GM21528 (cell line): ENCODE results near the gene SEMA3D.

Experiments used
- ATAC-seq: cut with Tn5 transposase; IDR thresholded peaks from one replicate; pipeline ENCODE4 v1.9.1; 2021; ENCODE audit warnings: mild to moderate bottlenecking, moderate library complexity; ENCODE audit not compliant: unreplicated experiment, low FRiP score

Gene SEMA3D

DNA sequence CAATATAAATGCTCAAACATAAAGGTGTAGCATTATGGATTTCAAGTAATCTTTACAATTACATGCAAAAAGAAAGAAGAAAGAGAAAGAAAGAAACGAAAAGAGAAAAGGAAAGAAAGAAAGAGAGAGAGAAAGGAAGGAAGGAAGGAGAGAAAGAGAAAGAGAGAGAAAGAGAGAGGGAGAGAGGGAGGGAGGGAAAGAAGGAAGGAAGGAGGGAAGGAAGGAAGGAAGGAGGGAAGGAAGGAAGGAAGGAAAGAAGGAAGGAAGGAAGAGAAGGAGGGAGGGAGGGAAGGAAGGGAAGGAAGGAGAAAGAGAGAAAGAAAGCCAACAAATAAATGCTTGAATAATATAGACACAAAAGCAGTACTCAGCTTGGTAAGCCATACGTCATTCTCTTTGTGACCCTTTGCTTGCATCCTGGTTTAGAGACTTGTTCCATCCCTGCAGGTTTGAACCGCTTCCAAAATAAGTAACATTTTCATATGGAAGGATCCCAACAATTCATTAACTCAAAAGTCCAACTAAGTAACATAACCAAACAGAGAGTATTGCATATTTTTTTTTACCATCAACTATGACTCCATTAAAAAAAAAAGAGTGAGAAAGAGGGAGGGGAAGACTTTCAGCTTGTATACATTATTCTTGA, 95.8 kb downstream of the SEMA3D start:
- ATAC-seq: no peak

DNA sequence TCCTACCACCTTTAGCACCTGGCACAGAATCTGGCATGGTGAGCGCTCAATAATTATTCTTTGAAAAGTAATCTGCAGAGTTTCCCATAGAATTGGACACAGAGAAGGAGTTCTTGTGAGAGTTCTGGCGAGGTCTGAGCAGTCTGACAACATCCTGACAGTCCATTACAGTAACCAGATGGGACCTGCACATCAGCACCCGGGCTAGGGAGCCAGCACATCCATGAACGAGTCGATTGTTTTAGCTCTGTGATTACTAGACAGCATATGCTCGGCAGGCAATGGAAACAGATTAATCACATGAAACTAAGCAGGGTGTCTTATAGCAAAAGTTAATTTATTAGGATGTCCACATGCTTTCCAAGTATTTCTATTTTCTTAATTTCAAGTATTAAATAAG, 96.7 kb downstream of the SEMA3D start:
- no peak for ATAC-seq

GRCh38 chr7:85081846-85082245, 105.0 kb downstream of the SEMA3D start:
- no peak for ATAC-seq

DNA sequence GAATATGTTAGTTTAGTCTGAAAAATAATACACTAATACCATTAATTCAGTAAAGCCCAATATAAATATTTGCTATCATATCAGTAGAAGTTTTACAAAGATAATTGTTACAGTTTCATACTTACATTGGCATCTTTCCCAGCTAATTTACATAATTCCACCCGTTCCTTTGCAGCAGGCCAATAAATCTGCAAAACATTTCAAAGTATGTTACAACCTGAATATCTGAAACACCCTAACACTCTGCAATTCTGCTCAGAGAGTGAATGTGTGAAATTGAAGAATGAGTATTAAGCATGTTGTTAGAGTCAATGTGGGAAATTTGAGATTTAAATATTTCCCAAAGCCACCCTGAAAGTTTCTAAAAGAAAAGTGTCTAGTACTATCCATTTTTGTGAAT, 105.5 kb downstream of the SEMA3D start:
- no peak for ATAC-seq

GRCh38 chr7:85079434-85079833, 107.4 kb downstream of the SEMA3D start:
- no peak for ATAC-seq

DNA sequence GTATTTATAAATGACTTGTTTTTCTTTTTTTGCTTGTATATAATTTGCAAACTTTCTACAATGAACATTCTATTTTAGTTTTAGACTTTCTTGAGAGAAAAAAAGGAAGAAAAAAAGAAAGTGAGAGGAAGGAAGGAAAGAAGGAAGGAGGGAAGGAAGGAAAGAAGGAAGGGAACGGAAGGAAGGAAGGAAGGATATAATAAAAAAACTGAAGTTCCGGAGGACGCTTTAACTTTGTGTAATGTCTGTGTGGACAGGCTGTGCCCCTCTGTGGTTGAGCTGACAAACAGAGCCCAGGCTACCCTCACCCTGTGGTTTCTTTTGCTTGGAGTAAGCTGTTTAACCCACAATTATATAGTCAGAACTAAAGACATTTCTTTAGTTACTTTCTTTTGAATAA, 108.7 kb downstream of the SEMA3D start:
- ATAC-seq: no peak

DNA sequence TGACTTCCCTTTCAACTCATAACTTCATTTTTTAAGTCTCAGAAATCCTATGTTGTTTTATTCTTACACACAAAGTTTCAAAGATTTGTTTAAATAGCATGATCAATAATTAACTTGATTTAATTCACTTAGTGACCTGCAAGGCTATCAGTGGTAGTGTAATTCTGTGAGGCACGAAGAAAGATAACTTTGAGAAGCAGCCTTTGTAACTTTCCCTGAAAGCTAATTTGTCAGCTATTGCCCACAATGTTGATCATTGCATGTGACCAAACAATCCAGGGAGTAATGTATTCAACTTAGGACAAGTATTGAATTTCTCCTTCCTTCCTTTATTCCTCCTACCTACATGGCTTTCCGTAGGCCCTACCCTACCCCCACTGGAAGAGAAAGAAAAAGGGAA, 111.0 kb downstream of the SEMA3D start:
- no peak for ATAC-seq

DNA sequence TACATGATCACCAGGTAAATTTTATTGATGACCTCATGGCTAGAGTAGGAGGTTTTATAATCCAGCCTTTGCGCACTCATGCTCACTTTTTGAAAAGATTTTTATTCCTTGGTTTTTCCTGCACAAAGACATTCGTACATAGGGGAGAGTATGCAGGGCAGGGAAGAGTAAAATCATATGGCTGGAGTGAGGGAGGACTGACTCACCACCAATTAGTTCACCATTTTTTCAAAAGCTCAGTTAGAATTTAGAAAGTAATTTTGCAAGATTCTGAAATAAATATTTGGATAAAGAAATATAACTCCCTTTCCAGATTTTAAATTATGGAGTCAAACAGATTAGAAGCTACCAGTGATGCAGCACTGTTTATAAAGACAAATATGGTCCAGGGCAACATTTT, 111.9 kb downstream of the SEMA3D start:
- ATAC-seq: no peak

DNA sequence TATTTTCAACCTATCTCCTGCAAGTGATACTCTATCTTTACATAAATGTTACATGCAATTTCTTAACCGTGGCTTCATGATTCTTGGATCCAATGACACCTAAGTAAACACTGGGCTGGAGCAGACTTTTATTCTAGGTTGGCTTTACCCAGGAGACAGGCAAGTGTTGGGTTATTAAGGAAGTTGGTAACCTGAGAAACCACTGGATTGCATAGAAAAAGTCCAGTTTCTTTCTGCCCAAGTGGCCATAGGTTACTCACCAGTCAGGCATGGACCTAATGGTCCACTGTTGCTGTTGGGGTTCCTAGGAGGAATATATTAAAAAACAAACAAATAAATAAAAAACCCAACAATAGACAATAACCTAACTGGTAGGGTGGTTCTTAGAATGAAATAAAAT, 112.8 kb downstream of the SEMA3D start:
- ATAC-seq: no peak

GRCh38 chr7:85070967-85071628, 115.8 kb downstream of the SEMA3D start:
- ATAC-seq: no peak

GRCh38 chr7:85068799-85069198, 118.1 kb downstream of the SEMA3D start:
- ATAC-seq: no peak

GRCh38 chr7:85067371-85067770, 119.5 kb downstream of the SEMA3D start:
- no peak for ATAC-seq

- ATAC-seq: no peak
Observed at GRCh38 chr7:85065888-85066485, 120.9 kb downstream of the SEMA3D start.

- no peak for ATAC-seq
Observed at GRCh38 chr7:85065306-85065705, 121.5 kb downstream of the SEMA3D start.

- no peak for ATAC-seq
Observed at GRCh38 chr7:85062651-85063050, 124.2 kb downstream of the SEMA3D start.

- no peak for ATAC-seq
Observed at GRCh38 chr7:85061456-85061855, 125.4 kb downstream of the SEMA3D start.

- no peak for ATAC-seq
Observed at GRCh38 chr7:85060696-85061095, 126.2 kb downstream of the SEMA3D start.

- no peak for ATAC-seq
Observed at GRCh38 chr7:85055906-85056305, 130.9 kb downstream of the SEMA3D start.

GRCh38 chr7:85055196-85055595, 131.7 kb downstream of the SEMA3D start:
- ATAC-seq: no peak

GRCh38 chr7:85054306-85054705, 132.6 kb downstream of the SEMA3D start:
- ATAC-seq: no peak

GRCh38 chr7:85052894-85053293, 134.0 kb downstream of the SEMA3D start:
- no peak for ATAC-seq
